Hippocampal formation (tissue), 2 donors: ENCODE data around the gene CNDP1.

Experiments used
- DNase-seq, 2 donors: peaks; one replicate each; lab custom pipeline; 2025; lab: John Stamatoyannopoulos, UW

Gene CNDP1

GRCh38 chr18:74625157-74625556 is 90.9 kb downstream of the CNDP1 start:
- no peak for DNase-seq

GRCh38 chr18:74626049-74626874 is 92.0 kb downstream of the CNDP1 start:
- no peak for DNase-seq

- no peak for DNase-seq
Measured at GRCh38 chr18:74630804-74631203, 96.5 kb downstream of the CNDP1 start.

GRCh38 chr18:74631212-74631611 is 96.9 kb downstream of the CNDP1 start:
- no peak for DNase-seq

GRCh38 chr18:74631623-74632350 is 97.5 kb downstream of the CNDP1 start:
- no peak for DNase-seq

GRCh38 chr18:74632351-74632679 is 98.0 kb downstream of the CNDP1 start:
- no peak for DNase-seq

- no peak for DNase-seq
Measured at GRCh38 chr18:74632856-74633255, 98.6 kb downstream of the CNDP1 start.

GRCh38 chr18:74633652-74634352 is 99.5 kb downstream of the CNDP1 start:
- no peak for DNase-seq

- no peak for DNase-seq
Measured at GRCh38 chr18:74635224-74635975, 101.1 kb downstream of the CNDP1 start.
